Activated T-helper 17 cell treated with anti-CD3 and anti-CD28 coated beads, Interleukin-2, amount 50 U/mL, for 72 hours (primary cell): ENCODE data around the gene RRAGB. TPM values are rescaled to one million over a fixed set of nuclear protein-coding genes. Genes with fewer than 3 reads are reported as not detected.

Experiments
- ATAC-seq: fragments of 150-1000 bp; cut with Tn5 transposase; replicated peaks from 2 replicates; pipeline ENCODE4 v1.10.0; 2021; ENCODE audit warnings: mild to moderate bottlenecking, moderate library complexity
- H3K27ac Mint-ChIP-seq: one replicate; pipeline ENCODE4 v1.8.0; 2022; ENCODE audit warnings: mixed read lengths
- H3K27me3 Mint-ChIP-seq: one replicate; pipeline ENCODE4 v1.8.0; 2022; ENCODE audit warnings: mixed read lengths
- H3K36me3 Mint-ChIP-seq: one replicate; pipeline ENCODE4 v1.8.0; 2022; ENCODE audit warnings: low read depth, mild to moderate bottlenecking, mixed read lengths
- H3K4me1 Mint-ChIP-seq: one replicate; pipeline ENCODE4 v1.8.0; 2022; ENCODE audit warnings: mixed read lengths
- H3K4me3 Mint-ChIP-seq: one replicate; pipeline ENCODE4 v1.8.0; 2022; ENCODE audit warnings: mild to moderate bottlenecking, mixed read lengths
- H3K9me3 Mint-ChIP-seq: one replicate; pipeline ENCODE4 v1.8.0; 2022; ENCODE audit warnings: mixed read lengths
- total RNA-seq, 2 donors: library from RNA; stranded (reverse); gene quantifications; one replicate each; pipeline ENCODE4 v1.2.3, GENCODE V29; 2022

RRAGB gene
- total RNA-seq, 2 donors from 2014 or later: 7.3 to 10.0 TPM

- no peak for ATAC-seq
- no peaks in the 10 kb centered on the region for H3K9me3 Mint-ChIP-seq
- no peak overlapping the region for H3K27ac Mint-ChIP-seq
- H3K4me3 Mint-ChIP-seq: no peak overlapping the region
- H3K4me1 Mint-ChIP-seq: no peaks in the 10 kb centered on the region
- no peaks in the 10 kb centered on the region for H3K36me3 Mint-ChIP-seq
- no peaks in the 10 kb centered on the region for H3K27me3 Mint-ChIP-seq
Measured at GRCh38 chrX:55801811-55802210, 84.3 kb downstream of the RRAGB start.

Other genes with a start within 250 kb of the RRAGB start
- 1 to 10 TPM; 2.0 to 3.0 TPM for gene USP51, start 227.9 kb upstream of the RRAGB start, total RNA-seq
- gene FOXR2, start 94.3 kb upstream of the RRAGB start, total RNA-seq: not detected